Stomach (tissue), 9 donors: Measurements from ENCODE around the gene DCST1. TPM values are rescaled to one million over a fixed set of nuclear protein-coding genes. Genes with fewer than 3 reads are reported as not detected.

ENCODE experiments used
- DNase-seq, 2 donors: peaks; one replicate each; pipeline versions ENCODE4 v3.0.0 to v3.0.0-alpha.2; 2013 to 2019
- H3K27ac ChIP-seq, 5 donors: fragments of 200-600 bp in 4 of 5; sonication (generic) in 4 of 5; one replicate each; pipeline ENCODE4 v1.5.1; 2013 to 2019; ENCODE audit warnings: mild to moderate bottlenecking in 1 of 5, moderate library complexity in 1 of 5
- H3K27me3 ChIP-seq, 3 donors: fragments of 200-600 bp; sonication (generic); one replicate each; pipeline ENCODE4 v1.5.1; 2017 to 2019; ENCODE audit warnings: mixed run types in 1 of 3
- H3K36me3 ChIP-seq, 4 donors: fragments of 200-600 bp; sonication (generic); 1 replicate in 3 of 4; 2 replicates in 1 of 4; pipeline ENCODE4 v1.5.1; 2016 to 2019
- H3K4me1 ChIP-seq, 4 donors: fragments of 200-600 bp; sonication (generic); one replicate each; pipeline ENCODE4 v1.5.1; 2016 to 2019
- H3K4me3 ChIP-seq, 4 donors: fragments of 200-600 bp; sonication (generic) in 3 of 4; one replicate each; pipeline ENCODE4 v1.5.1; 2016 to 2019; ENCODE audit warnings: mild to moderate bottlenecking in 1 of 4
- H3K9me3 ChIP-seq, 4 donors: fragments of 200-600 bp; sonication (generic); one replicate each; pipeline ENCODE4 v1.5.1; 2016 to 2019
- EP300 ChIP-seq: sonication (generic); formaldehyde crosslinking; IDR thresholded peaks from one replicate; pipeline ENCODE4 v1.6.1; 2017; ENCODE audit warnings: antibody characterized with exemption
- POLR2A ChIP-seq, 4 donors: fragments of 450-650 bp; IDR thresholded peaks; one replicate each; pipeline ENCODE4 v1.6.1; 2016; ENCODE audit warnings: antibody characterized with exemption in 4 of 4, control low read depth in 2 of 4, mild to moderate bottlenecking in 1 of 4, moderate library complexity in 1 of 4
- POLR2AphosphoS5 ChIP-seq, 3 donors: sonication (generic); formaldehyde crosslinking; IDR thresholded peaks; one replicate each; pipeline ENCODE4 v1.6.1; 2016; ENCODE audit warnings: antibody characterized with exemption in 3 of 3
- WGBS, 5 donors: extraction: QIAGEN DNeasy Blood & Tissue Kit in 3 of 5; methylation state at CpG; one replicate each; pipeline versions ENCODE4 v1.1.5 to v1.1.7; 2013 to 2018; 5-methylcytosine and 5-hydroxymethylcytosine counted together
- intact Hi-C: fragments of 100-400 bp; cut with DNase I; formaldehyde crosslinking; loops from one replicate; pipeline ENCODE4 v1.15.1; 2023; ENCODE audit warnings: low total_unique reads
- polyA plus RNA-seq, 3 donors: library from polyadenylated mRNA; stranded (reverse); fragments of 200-250 nt; gene quantifications; one replicate each; pipeline ENCODE4 v1.2.3, GENCODE V29; 2013
- total RNA-seq, 5 donors: library from RNA; depleted of rRNA; stranded (reverse); fragments of >200 nt; gene quantifications; one replicate each; pipeline versions ENCODE4 v1.1.0 to v1.2.3, GENCODE V29; 2014 to 2016
- TF ChIP-seq, protein P1 (sequence below), 7 experiments: fragments of 450-650 bp in 4 of 7; fragments of 200-600 bp in 3 of 7; sonication (generic) in 3 of 7; IDR thresholded peaks; one replicate each; pipeline ENCODE4 v1.5.1; 2016 to 2019; ENCODE audit warnings: antibody characterized with exemption in 7 of 7, control low read depth in 2 of 7, mild to moderate bottlenecking in 1 of 7
- donor health status: healthy with polysubstance abuse.
- donor health status: Bipolar disorder and iron deficiency.
- donor health status: healthy.

DCST1 gene
- total and polyA plus RNA-seq, 8 donors, result 0.13 to 0.89 (median 0.18) TPM; not detected in 5

GRCh38 chr1:155064111-155064831, 30.6 kb downstream of the DCST1 start:
- WGBS, 5 donors, result 6 to 11% (median 9%) methylated on average over 13 to 14 of the region's 14 CpGs
- intact Hi-C loops, result no loop called here
- H3K27ac ChIP-seq, result peak overlapping the region; percentile 82 to 92 (median 89)
- TF ChIP-seq POLR2A (IDR thresholded peaks at IDR 0.05) (no peak), EP300 (no peak), POLR2AphosphoS5 (IDR thresholded peaks at IDR 0.05) (no peak)
- TF ChIP-seq, protein P1, sequence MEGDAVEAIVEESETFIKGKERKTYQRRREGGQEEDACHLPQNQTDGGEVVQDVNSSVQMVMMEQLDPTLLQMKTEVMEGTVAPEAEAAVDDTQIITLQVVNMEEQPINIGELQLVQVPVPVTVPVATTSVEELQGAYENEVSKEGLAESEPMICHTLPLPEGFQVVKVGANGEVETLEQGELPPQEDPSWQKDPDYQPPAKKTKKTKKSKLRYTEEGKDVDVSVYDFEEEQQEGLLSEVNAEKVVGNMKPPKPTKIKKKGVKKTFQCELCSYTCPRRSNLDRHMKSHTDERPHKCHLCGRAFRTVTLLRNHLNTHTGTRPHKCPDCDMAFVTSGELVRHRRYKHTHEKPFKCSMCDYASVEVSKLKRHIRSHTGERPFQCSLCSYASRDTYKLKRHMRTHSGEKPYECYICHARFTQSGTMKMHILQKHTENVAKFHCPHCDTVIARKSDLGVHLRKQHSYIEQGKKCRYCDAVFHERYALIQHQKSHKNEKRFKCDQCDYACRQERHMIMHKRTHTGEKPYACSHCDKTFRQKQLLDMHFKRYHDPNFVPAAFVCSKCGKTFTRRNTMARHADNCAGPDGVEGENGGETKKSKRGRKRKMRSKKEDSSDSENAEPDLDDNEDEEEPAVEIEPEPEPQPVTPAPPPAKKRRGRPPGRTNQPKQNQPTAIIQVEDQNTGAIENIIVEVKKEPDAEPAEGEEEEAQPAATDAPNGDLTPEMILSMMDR (IDR thresholded peaks at IDR 0.05), result no peak
- peak in 1 of 2 donors; percentile 80 for DNase-seq
- peaks cover 20 to 44% (median 40%) of the 10 kb centered on the region in 4 donors for H3K4me1 ChIP-seq
- peak overlapping the region; percentile 73 to 91 (median 78) for H3K4me3 ChIP-seq
- H3K9me3 ChIP-seq, result no peaks in the 10 kb centered on the region
- peaks cover 0 to 4% (median 0%) of the 10 kb centered on the region in 3 donors for H3K27me3 ChIP-seq
- peaks cover 11 to 47% (median 39%) of the 10 kb centered on the region in 4 donors for H3K36me3 ChIP-seq

DNA sequence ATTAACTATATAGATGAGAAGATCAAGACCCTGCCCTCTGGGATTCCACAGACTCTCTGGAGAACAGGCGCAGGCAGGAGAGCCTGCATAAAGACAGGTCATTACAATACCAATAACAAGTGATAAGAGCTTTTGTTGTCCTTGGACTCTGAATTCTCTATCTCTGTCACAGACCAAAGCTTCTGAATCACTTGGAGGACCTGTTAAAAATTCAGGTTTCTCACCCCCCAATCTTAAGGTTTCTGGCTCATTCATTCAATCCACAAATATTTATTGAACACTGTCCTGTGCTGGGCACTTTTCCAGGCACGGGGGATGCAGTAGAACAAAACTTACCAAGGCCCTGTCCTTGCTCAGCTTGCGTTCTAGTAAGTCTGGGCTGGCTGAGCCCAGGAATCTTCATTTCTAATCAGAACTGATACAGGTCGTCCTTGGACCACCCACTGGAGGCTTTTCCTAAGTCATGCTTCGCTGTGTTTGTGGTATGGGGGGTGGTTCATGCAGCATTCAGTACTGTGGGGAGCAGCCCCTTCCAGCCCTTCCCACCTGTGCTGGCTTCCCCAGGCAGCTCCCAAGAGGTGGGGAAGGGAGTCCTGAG, 31.3 kb downstream of the DCST1 start:
- TF ChIP-seq, protein P1 (IDR thresholded peaks at IDR 0.05), result no peak
- TF ChIP-seq POLR2A (IDR thresholded peaks at IDR 0.05) (no peak), POLR2AphosphoS5 (IDR thresholded peaks at IDR 0.05) (no peak), EP300 (no peak)
- H3K4me3 ChIP-seq, result peak overlapping the region in 2 of 4 donors; percentile 79 to 91

GRCh38 chr1:155066777-155067176, 33.2 kb downstream of the DCST1 start:
- peaks cover 33 to 59% (median 51%) of the 10 kb centered on the region in 4 donors for H3K4me1 ChIP-seq

More for the DNA sequence above, 31.3 kb downstream of the DCST1 start:
- Histone ChIP-seq H3K4me1 (peaks cover 20 to 49% (median 41%) of the 10 kb centered on the region in 4 donors), H3K27me3 (peaks cover 0 to 4% (median 0%) of the 10 kb centered on the region in 3 donors), H3K36me3 (peaks cover 5 to 45% (median 34%) of the 10 kb centered on the region in 4 donors), H3K9me3 (no peaks in the 10 kb centered on the region), H3K27ac (no peak overlapping the region)
- intact Hi-C loops, result no loop called here
- 54 to 63% (median 57%) methylated on average over 5 of the region's 5 CpGs for WGBS, 5 donors
- DNase-seq, result no peak

GRCh38 chr1:155068599-155068998, 35.0 kb downstream of the DCST1 start:
- Histone ChIP-seq H3K4me1 (peaks cover 16 to 41% (median 35%) of the 10 kb centered on the region in 4 donors), H3K27me3 (no peaks in the 10 kb centered on the region), H3K9me3 (no peaks in the 10 kb centered on the region), H3K4me3 (no peak overlapping the region), H3K27ac (no peak overlapping the region), H3K36me3 (peaks cover 0 to 27% (median 22%) of the 10 kb centered on the region in 4 donors)
- WGBS, 5 donors, result 89 to 96% (median 95%) methylated on average over 3 of the region's 3 CpGs
- intact Hi-C loops, result no loop called here
- TF ChIP-seq, protein P1 (IDR thresholded peaks at IDR 0.05), result no peak
- TF ChIP-seq POLR2AphosphoS5 (IDR thresholded peaks at IDR 0.05), result no peak
- no peak for TF ChIP-seq EP300
- no peak for TF ChIP-seq POLR2A (IDR thresholded peaks at IDR 0.05)
- DNase-seq, result no peak

More at GRCh38 chr1:155066777-155067176, 33.2 kb downstream of the DCST1 start:
- 73 to 89% (median 84%) methylated on average over 7 to 8 of the region's 8 CpGs for WGBS, 5 donors
- Histone ChIP-seq H3K27me3 (peaks cover 0 to 4% (median 0%) of the 10 kb centered on the region in 3 donors), H3K36me3 (peaks cover 0 to 31% (median 23%) of the 10 kb centered on the region in 4 donors), H3K27ac (no peak overlapping the region), H3K4me3 (no peak overlapping the region), H3K9me3 (no peaks in the 10 kb centered on the region)
- TF ChIP-seq POLR2AphosphoS5 (IDR thresholded peaks at IDR 0.05) (no peak), POLR2A (IDR thresholded peaks at IDR 0.05) (no peak), EP300 (no peak)
- TF ChIP-seq, protein P1 (IDR thresholded peaks at IDR 0.05), result no peak
- DNase-seq, result no peak
- intact Hi-C loops, result no loop called here
